GM19395 (cell line): ENCODE measurements around the gene RAB40C.

Experiments used
- ATAC-seq: cut with Tn5 transposase; IDR thresholded peaks from one replicate; pipeline ENCODE4 v1.9.1; 2021; ENCODE audit warnings: mild to moderate bottlenecking, moderate library complexity; ENCODE audit not compliant: unreplicated experiment

The RAB40C gene

GRCh38 chr16:610513-611381 lies 20.9 kb downstream of the RAB40C start:
- ATAC-seq = no peak

GRCh38 chr16:615122-615521 lies 25.3 kb downstream of the RAB40C start:
- no peak for ATAC-seq

- ATAC-seq = no peak
Measured at GRCh38 chr16:616733-617586, 27.1 kb downstream of the RAB40C start.

DNA sequence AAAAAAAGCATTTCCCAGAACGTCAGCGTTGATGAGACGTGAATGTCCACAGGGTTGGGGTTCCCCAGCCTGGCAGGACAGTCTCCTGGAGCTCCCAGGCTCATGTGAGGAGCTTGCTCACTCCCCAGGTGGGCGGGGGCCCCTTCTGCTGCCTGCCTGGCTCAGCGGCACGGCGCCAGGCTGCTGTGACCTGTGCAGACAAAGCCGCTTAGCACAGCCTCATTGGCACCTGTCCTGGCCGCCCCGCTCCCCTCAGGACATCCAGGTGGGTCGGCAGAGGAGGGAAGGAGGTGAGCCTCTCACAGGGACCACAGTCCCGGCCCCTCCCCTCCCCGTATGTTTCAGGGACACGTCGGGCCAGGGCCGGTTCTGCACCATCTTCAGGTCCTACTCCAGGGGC lies 28.0 kb downstream of the RAB40C start:
- ATAC-seq = no peak

DNA sequence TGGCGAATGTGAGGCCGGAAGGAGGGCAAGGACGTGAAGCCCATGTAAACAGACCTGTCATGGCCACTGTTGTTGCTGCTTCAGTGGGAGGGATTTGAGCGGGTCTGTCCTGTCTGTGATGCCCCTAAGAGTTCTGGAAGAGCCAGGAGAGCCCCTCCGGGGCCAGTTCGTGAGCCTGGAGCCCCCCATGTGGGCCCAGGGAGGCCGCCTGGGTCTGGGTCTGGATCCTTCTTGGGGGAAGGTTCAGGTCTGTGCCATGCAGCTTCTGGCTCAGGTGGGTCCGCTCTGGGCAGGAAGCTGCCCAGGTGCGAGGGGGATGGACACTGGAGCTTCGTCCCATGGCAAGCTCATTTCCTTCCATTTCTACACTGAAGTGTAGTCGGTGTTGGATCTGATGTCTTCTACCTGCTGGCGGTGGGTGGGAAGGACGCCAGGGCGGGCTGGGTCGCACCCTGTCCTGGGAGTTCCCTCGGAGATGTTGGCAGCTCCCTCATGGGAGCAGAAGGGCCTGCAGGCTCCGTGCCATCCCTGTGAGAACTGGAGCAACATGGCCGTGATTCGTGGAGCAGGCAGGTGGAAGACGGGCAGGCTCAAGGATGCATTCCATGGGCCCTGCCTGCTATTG lies 29.7 kb downstream of the RAB40C start:
- no peak for ATAC-seq

- ATAC-seq = no peak
Measured at GRCh38 chr16:620700-621525, 31.0 kb downstream of the RAB40C start.

DNA sequence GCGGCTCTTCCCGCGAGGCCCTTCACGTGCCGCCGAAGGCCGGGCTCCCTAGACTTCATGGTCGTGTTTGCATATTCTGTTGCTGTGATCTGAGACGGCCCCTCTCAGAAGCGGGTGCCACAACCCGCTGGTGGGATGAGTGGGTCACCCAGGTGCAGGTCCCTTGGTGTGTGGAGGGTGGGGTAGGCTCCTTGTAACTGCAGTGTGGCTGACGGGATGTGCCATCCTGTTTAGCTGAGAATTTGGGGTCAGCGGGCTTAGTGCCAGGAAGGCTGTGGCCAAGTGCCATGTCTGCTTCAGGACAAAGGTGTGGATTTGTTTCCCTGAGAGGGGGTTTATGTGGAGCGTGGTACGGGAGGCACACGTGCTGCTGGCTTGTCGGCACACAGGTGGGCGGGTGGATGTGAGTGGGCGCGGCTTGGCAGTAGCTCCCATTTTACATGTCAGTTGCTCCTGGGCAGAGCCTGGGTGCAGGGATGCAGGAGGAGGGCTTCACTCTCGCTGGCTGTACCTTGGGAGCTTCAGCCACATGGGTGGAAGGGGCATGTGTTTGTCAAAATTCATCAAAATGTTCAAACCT lies 31.8 kb downstream of the RAB40C start:
- no peak for ATAC-seq

GRCh38 chr16:622920-623280 lies 33.0 kb downstream of the RAB40C start:
- ATAC-seq = no peak

- no peak for ATAC-seq
Measured at GRCh38 chr16:624526-625070, 34.7 kb downstream of the RAB40C start.

DNA sequence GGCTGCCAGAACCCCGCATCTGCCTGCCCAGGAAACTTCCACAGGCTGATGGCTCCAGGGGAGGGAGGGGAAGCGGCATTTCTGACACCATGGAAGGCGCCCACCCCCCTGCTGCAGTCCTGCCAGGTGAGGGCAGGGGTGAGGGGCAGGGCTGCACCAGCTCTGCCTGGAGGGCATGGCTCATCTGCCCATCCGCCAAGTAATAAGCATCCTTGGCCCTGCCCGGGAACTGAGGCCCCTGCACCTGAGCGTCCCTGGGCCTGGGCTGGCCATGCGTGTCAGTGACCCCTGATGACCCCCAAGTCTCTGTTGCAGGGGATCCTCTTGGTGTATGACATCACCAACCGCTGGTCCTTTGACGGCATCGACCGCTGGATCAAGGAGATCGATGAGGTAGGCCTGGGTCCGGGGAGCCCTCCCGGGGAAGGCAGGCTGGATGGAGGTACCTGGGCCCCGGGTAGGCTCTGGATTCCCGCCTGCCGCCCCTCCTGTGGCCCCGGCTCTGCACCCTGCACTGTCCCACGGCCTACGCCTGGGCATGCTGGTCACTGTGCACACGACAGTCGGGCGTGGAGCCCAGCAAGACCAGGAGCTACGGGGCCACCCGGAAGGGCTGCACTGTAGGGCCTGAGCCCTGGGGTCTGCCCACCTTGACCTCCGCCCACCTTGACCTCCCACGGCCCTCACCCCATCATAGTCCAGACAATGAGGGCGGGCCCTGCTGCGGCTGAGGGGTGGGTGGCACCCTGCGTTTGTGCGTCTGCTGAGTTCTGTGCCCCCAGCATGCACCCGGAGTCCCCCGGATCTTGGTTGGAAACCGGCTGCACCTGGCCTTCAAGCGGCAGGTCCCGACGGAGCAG lies 35.5 kb downstream of the RAB40C start:
- no peak for ATAC-seq

DNA sequence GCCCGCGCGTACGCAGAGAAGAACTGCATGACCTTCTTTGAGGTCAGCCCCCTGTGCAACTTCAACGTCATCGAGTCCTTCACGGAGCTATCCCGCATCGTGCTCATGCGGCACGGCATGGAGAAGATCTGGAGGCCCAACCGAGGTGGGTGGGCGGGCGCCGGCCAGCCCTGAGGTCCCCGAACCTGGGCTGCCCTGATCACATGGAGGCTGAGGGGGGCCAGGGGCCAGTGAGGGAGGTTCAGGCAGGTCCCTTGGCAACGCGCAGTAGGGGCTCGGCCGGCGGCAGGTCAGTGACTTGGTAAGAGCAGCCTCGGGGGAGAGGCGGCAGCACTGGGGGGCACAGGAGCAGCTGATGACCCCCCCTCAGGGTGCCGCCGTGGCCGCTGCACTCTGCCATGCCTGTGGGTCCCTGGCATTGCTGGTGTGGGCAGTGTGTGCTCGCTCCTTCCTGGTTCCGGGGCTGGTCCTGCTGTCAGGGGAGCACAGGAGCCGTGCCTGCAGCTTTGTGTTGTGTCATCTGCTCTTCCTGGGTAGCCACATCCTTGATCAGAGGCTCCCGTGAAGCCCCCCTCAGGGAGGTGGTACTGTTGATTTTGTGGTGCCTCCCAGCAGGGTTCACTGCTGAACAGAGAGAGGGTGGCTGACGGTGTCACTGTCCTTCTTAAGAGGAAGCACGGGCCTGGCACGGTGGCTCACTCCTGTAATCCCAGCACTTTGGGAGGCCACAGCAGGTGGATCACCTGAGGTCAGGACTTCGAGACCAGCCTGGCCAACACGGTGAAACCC lies 36.3 kb downstream of the RAB40C start:
- ATAC-seq = no peak

GRCh38 chr16:626787-627453 lies 37.1 kb downstream of the RAB40C start:
- ATAC-seq = no peak

GRCh38 chr16:627454-628239 lies 37.8 kb downstream of the RAB40C start:
- ATAC-seq = no peak

GRCh38 chr16:628321-629061 lies 38.6 kb downstream of the RAB40C start:
- ATAC-seq = no peak

- no peak for ATAC-seq
Measured at GRCh38 chr16:629185-629832, 39.4 kb downstream of the RAB40C start.

GRCh38 chr16:629833-630248 lies 40.0 kb downstream of the RAB40C start:
- no peak for ATAC-seq
